ENCODE results near the gene NKIRAS2. TPM values are rescaled to one million over a fixed set of nuclear protein-coding genes. Genes with fewer than 3 reads are reported as not detected.
A peak's percentile ranks its signal among the peaks of the same experiment; 100 is the strongest.

NKIRAS2 gene
- total and polyA plus RNA-seq, 2 of the 13 experiments (the other 11 are each of a cell fraction or from before 2014, with no cell fraction given): 27.9 to 42.0 TPM

DNA sequence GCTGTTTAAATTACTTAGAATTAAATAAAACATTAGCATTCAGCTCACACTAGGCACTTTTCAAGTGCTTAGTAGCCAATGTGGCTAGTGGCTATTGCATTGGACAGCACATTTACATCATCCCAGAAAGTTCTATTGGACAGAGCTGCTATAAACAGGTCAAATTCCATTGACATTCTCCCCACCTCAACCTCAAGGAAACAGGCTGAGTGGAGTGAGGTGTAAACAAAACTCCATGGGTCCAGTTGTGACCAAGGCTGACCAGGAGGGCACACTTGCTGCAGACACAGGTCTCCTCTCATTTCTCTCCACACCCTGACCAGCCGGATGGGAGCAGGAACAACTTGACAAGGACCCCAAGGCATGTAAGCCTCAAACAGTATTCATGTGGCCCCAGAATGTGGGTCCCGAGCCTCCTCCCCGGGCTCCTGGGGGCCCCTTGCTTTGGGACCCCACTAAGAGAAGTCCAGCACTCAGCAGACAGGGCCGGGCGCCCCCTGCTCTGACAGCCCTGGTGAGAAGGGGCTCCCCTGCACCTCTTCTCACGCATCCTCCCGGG is 30.0 kb downstream of the NKIRAS2 start (continued):
- 0 out of 2 replicates have a peak, but pooled peaks have one; percentile 24 for TF ChIP-seq KDM4B (CRISPR knock-in tag; IDR thresholded peaks at IDR 0.05)
- TF ChIP-seq, protein P1, sequence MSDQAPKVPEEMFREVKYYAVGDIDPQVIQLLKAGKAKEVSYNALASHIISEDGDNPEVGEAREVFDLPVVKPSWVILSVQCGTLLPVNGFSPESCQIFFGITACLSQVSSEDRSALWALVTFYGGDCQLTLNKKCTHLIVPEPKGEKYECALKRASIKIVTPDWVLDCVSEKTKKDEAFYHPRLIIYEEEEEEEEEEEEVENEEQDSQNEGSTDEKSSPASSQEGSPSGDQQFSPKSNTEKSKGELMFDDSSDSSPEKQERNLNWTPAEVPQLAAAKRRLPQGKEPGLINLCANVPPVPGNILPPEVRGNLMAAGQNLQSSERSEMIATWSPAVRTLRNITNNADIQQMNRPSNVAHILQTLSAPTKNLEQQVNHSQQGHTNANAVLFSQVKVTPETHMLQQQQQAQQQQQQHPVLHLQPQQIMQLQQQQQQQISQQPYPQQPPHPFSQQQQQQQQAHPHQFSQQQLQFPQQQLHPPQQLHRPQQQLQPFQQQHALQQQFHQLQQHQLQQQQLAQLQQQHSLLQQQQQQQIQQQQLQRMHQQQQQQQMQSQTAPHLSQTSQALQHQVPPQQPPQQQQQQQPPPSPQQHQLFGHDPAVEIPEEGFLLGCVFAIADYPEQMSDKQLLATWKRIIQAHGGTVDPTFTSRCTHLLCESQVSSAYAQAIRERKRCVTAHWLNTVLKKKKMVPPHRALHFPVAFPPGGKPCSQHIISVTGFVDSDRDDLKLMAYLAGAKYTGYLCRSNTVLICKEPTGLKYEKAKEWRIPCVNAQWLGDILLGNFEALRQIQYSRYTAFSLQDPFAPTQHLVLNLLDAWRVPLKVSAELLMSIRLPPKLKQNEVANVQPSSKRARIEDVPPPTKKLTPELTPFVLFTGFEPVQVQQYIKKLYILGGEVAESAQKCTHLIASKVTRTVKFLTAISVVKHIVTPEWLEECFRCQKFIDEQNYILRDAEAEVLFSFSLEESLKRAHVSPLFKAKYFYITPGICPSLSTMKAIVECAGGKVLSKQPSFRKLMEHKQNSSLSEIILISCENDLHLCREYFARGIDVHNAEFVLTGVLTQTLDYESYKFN (CRISPR knock-in tag; conservative IDR thresholded peaks at IDR 0.05): 0 out of 2 replicates have a peak, but pooled peaks have one; percentile 17

DNA sequence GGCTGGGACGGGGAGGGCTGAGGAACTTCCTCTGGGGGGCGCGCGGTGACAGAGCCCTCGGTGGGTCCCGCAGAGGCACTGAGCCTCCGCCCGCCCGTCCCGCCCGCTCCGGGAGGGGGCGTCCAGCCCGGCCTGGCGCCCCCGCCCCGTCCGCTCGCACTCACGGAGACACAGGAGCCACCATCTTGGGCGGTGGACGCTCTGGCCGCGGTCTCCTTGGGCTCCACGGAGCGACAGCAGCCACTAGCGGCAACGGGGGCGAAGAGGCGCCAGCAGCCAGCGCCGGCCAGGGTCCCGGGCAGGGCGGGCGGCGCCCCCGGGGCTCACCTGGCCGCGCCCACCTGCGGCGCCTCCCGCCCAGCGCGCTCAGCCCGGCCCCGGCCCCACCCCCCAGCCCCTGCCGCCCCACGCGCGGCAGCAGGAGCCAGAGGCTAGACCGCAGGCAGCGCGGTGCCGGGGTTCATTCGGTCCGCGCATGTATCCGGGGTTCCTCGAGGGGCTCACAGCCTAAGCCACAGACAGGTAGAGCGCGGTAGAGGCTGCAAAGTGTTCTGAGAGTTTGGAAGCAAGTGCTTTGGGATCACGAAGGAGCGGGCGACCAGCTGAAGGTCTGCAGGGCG is 30.6 kb downstream of the NKIRAS2 start, which contains the start of gene C17orf113:
C17orf113 (minus strand) TSS at position 209 of the 620 bp plus-strand sequence. CDS start 7,225 bp downstream, outside the sequence.
- ATAC-seq: peak; percentile 86
- Histone ChIP-seq H2AFZ (ENCODE audit: low read length) (peak within 1 kb of the TSS; percentile 91), H3K4me1 (ENCODE audit: insufficient read depth, low read length) (peaks cover 51% of the 10 kb centered on the region), H3K36me3 (replicated peaks in 1 of 2; ENCODE audit: control insufficient read depth in 1 of 2, insufficient read depth in 2 of 2, low read length in 2 of 2) (no peaks in the 10 kb centered on the region), H3K4me3 (replicated peaks in 1 of 3; ENCODE audit: insufficient read depth in 1 of 3, low read depth in 2 of 3, low read length in 3 of 3) (peak within 1 kb of the TSS; percentile 64 to 88 (median 67)), H3K4me2 (ENCODE audit: low read depth, low read length) (peak within 1 kb of the TSS; percentile 98), H3K9ac (ENCODE audit: insufficient read depth, low read depth, low read length) (peak within 1 kb of the TSS; percentile 63), H3K27ac (ENCODE audit: extremely low read length, insufficient read depth, low read length) (no peak within 1 kb of the TSS), H3K79me2 (ENCODE audit: insufficient read depth, low read length) (no peaks in the 10 kb centered on the region), H4K20me1 (ENCODE audit: insufficient read depth, low read length) (no peaks in the 10 kb centered on the region), H3K9me3 (ENCODE audit: low read length) (no peaks in the 10 kb centered on the region), H3K27me3 (ENCODE audit: control insufficient read depth in 1 of 2, insufficient read depth in 2 of 2, low read length in 2 of 2) (no peaks in the 10 kb centered on the region; a peak in 1 of 5 replicates)
- 4% methylated on average over 23 of the region's 65 CpGs for WGBS (ENCODE audit: low lambda C conversion rate)
- CTCF ChIA-PET (ENCODE audit: low intra/inter-chr PET ratio, low total read pairs): interaction anchor here (1.5 kb wide), 2 partner anchors 24 to 67 kb away, joined by 4 to 5 read pairs; no protein-coding TSS in a partner anchor
- DNase-seq (ENCODE audit: low spot score): peak; percentile 51
- in situ Hi-C loops (cut with HindIII; ENCODE audit: extremely low pct_ligation_motif_present, low pct_unique_long_range_greater_than_20kb) (no loop called here), intact Hi-C loops (cut with micrococcal nuclease; ENCODE audit: unreplicated experiment) (no loop called here)
- no peak for FAIRE-seq
- POLR2A ChIA-PET: interaction anchor here (0.7 to 1.4 kb wide), 6 partner anchors 19 to 92 kb away, joined by 3 to 8 read pairs (median 3); partner anchors contain the start of genes DNAJC7 and KAT2A
- no TSS peak for BruUV-seq (replicated peaks)
- TF ChIP-seq ZNF644 (CRISPR knock-in tag; IDR thresholded peaks at IDR 0.05; ENCODE audit: low read depth) (peak; percentile 72; the same call in 1 of the 2 replicates), HNF4G (IDR thresholded peaks at IDR 0.05; ENCODE audit: borderline replicate concordance, low read depth, low read length) (no peak), HNF4G (CRISPR knock-in tag; IDR thresholded peaks at IDR 0.05; ENCODE audit: borderline replicate concordance, low read depth) (no peak), HDAC6 (IDR thresholded peaks at IDR 0.05; ENCODE audit: low read depth, low read length) (no peak), THYN1 (CRISPR knock-in tag; IDR thresholded peaks at IDR 0.05; ENCODE audit: borderline replicate concordance, low read depth) (no peak), ESRRA (CRISPR knock-in tag; IDR thresholded peaks at IDR 0.05; ENCODE audit: low read depth) (peak; percentile 74; the same call in 1 of the 2 replicates), BCL6 (CRISPR knock-in tag; IDR thresholded peaks at IDR 0.05) (peak; percentile 20; the same call in 1 of the 2 replicates), SP4 (CRISPR knock-in tag; IDR thresholded peaks at IDR 0.05) (peak; percentile 41; the same call in 1 of the 2 replicates), KAT7 (CRISPR knock-in tag; IDR thresholded peaks at IDR 0.05; ENCODE audit: borderline replicate concordance) (0 out of 2 replicates have a peak, but pooled peaks have one; percentile 58), ZNF160 (CRISPR knock-in tag; IDR thresholded peaks at IDR 0.05) (0 out of 2 replicates have a peak, but pooled peaks have one; percentile 75), STAG1 (CRISPR knock-in tag; IDR thresholded peaks at IDR 0.05) (peak; percentile 65), BRD4 (CRISPR knock-in tag; IDR thresholded peaks at IDR 0.05) (peak; percentile 81; the same call in 1 of the 2 replicates), MED1 (CRISPR knock-in tag; IDR thresholded peaks at IDR 0.05) (peak; percentile 51; the same call in 1 of the 2 replicates), ZNF235 (CRISPR knock-in tag; IDR thresholded peaks at IDR 0.05; ENCODE audit: borderline replicate concordance) (0 out of 2 replicates have a peak, but pooled peaks have one; percentile 58), ZNF547 (CRISPR knock-in tag; IDR thresholded peaks at IDR 0.05) (0 out of 2 replicates have a peak, but pooled peaks have one; percentile 35)
- TF ChIP-seq, protein P2, sequence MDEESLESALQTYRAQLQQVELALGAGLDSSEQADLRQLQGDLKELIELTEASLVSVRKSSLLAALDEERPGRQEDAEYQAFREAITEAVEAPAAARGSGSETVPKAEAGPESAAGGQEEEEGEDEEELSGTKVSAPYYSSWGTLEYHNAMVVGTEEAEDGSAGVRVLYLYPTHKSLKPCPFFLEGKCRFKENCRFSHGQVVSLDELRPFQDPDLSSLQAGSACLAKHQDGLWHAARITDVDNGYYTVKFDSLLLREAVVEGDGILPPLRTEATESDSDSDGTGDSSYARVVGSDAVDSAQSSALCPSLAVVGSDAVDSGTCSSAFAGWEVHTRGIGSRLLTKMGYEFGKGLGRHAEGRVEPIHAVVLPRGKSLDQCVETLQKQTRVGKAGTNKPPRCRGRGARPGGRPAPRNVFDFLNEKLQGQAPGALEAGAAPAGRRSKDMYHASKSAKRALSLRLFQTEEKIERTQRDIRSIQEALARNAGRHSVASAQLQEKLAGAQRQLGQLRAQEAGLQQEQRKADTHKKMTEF (CRISPR knock-in tag; IDR thresholded peaks at IDR 0.05): peak; percentile 62; the same call in 1 of the 2 replicates

Data from HepG2 (cell line).